Thymus (tissue), 11 donors: ENCODE data around the gene DMBX1. TPM values are rescaled to one million over a fixed set of nuclear protein-coding genes. Genes with fewer than 3 reads are reported as not detected.

Experiments
- DNase-seq, 9 donors: peaks; one replicate each; pipeline ENCODE4 v3.0.0-alpha.2; 2013; ENCODE audit warnings: low spot score in 9 of 9, low read depth in 6 of 9, missing footprints in 1 of 9
- H3K27ac ChIP-seq, 2 donors: one replicate each; pipeline ENCODE4 v1.5.1; 2013; ENCODE audit warnings: control low read depth in 1 of 2, low read depth in 1 of 2, low read length in 1 of 2, mild to moderate bottlenecking in 1 of 2, moderate library complexity in 1 of 2
- H3K27me3 ChIP-seq, 2 donors: one replicate each; pipeline ENCODE4 v1.5.1; 2013; ENCODE audit warnings: low read length in 1 of 2; ENCODE audit not compliant: control insufficient read depth in 2 of 2, insufficient read depth in 1 of 2
- H3K36me3 ChIP-seq, 2 donors: one replicate each; pipeline ENCODE4 v1.5.1; 2013; ENCODE audit warnings: low read length in 1 of 2, mild to moderate bottlenecking in 1 of 2, moderate library complexity in 1 of 2; ENCODE audit not compliant: control insufficient read depth in 2 of 2, insufficient read depth in 2 of 2
- H3K4me1 ChIP-seq, 2 donors: one replicate each; pipeline ENCODE4 v1.5.1; 2013; ENCODE audit warnings: low read length in 2 of 2; ENCODE audit not compliant: control insufficient read depth in 2 of 2, insufficient read depth in 2 of 2
- H3K4me3 ChIP-seq, 2 donors: one replicate each; pipeline ENCODE4 v1.5.1; 2013; ENCODE audit warnings: low read length in 2 of 2, control low read depth in 1 of 2, mild to moderate bottlenecking in 1 of 2
- H3K9me3 ChIP-seq, 2 donors: one replicate each; pipeline ENCODE4 v1.5.1; 2013; ENCODE audit warnings: low read length in 1 of 2, mild to moderate bottlenecking in 1 of 2; ENCODE audit not compliant: control insufficient read depth in 2 of 2, insufficient read depth in 1 of 2
- WGBS: extraction: QIAGEN DNeasy Blood & Tissue Kit; methylation state at CpG from one replicate; pipeline ENCODE4 v1.1.7; 2013; 5-methylcytosine and 5-hydroxymethylcytosine counted together
- polyA plus RNA-seq: library from polyadenylated mRNA; stranded (reverse); fragments of 200-250 nt; gene quantifications from one replicate; pipeline ENCODE4 v1.2.3, GENCODE V29; 2013
- total RNA-seq: library from RNA; stranded (reverse); fragments of 120-200 nt; gene quantifications from one replicate; pipeline ENCODE4 v1.2.4, GENCODE V29; 2013
- donor health status: healthy.

Gene DMBX1
- total and polyA plus RNA-seq, 2 donors, result 0.05 to 0.21 TPM

DNA sequence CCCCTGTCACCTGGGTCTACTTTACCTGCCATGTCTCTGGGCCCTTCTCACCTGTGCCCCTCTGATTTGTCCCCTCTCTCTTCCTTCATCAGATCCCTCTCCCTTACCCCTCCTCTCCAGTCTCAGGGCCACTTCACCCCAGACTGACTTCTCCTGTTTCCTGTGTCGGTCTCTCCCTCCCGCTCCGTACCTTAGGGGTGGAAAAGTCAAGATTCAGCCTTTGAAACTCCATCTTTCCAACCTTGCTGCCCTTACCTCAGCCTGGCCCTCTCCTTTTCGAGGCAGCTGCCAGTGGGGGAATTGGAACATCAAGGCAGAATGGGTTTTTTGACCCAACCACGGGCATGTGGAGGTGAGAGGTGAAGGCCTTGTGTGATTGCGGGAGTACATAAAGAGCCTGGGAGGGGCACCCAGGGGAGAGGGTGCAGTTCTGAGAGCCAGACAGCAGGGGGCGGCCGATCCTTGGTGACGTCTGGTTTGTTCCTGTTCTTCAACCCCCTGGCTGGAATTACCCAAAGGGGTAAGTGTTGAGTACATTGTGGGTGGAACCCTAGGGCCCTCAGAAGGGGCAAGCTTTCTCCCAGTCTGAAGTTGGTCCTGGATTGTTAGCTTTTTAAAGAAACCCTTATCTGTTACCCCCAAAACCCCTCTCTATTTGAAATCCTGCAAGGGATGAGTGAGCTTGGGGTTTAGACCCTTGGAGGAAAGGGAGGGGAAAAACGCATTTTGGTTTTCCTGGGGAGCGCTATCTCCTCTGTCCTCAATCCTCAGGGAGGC is 12.3 kb upstream of the DMBX1 start:
- DNase-seq, result peak; percentile 19 to 73 (median 51)
- H3K4me3 ChIP-seq, result no peak overlapping the region
- H3K9me3 ChIP-seq, result no peaks in the 10 kb centered on the region
- peaks cover 15 to 94% of the 10 kb centered on the region in 2 donors for H3K27me3 ChIP-seq
- no peak overlapping the region for H3K27ac ChIP-seq
- H3K36me3 ChIP-seq, result no peaks in the 10 kb centered on the region
- WGBS, result 37% methylated on average over 11 of the region's 11 CpGs
- no peaks in the 10 kb centered on the region for H3K4me1 ChIP-seq

- H3K9me3 ChIP-seq, result no peaks in the 10 kb centered on the region
- no peak overlapping the region for H3K4me3 ChIP-seq
- H3K36me3 ChIP-seq, result no peaks in the 10 kb centered on the region
- H3K27ac ChIP-seq, result no peak overlapping the region
- H3K4me1 ChIP-seq, result no peaks in the 10 kb centered on the region
- peaks cover 17 to 96% of the 10 kb centered on the region in 2 donors for H3K27me3 ChIP-seq
- no peak for DNase-seq
- WGBS, result 82% methylated on average over 8 of the region's 8 CpGs
Measured at GRCh38 chr1:46478721-46479485, 10.7 kb upstream of the DMBX1 start.

- WGBS, result 68% methylated on average over 17 of the region's 17 CpGs
- no peak overlapping the region for H3K27ac ChIP-seq
- H3K36me3 ChIP-seq, result no peaks in the 10 kb centered on the region
- H3K4me1 ChIP-seq, result no peaks in the 10 kb centered on the region
- DNase-seq, result no peak
- no peaks in the 10 kb centered on the region for H3K9me3 ChIP-seq
- H3K4me3 ChIP-seq, result no peak overlapping the region
- peaks cover 21 to 96% of the 10 kb centered on the region in 2 donors for H3K27me3 ChIP-seq
Measured at GRCh38 chr1:46479744-46480350, 9.8 kb upstream of the DMBX1 start.

DNA sequence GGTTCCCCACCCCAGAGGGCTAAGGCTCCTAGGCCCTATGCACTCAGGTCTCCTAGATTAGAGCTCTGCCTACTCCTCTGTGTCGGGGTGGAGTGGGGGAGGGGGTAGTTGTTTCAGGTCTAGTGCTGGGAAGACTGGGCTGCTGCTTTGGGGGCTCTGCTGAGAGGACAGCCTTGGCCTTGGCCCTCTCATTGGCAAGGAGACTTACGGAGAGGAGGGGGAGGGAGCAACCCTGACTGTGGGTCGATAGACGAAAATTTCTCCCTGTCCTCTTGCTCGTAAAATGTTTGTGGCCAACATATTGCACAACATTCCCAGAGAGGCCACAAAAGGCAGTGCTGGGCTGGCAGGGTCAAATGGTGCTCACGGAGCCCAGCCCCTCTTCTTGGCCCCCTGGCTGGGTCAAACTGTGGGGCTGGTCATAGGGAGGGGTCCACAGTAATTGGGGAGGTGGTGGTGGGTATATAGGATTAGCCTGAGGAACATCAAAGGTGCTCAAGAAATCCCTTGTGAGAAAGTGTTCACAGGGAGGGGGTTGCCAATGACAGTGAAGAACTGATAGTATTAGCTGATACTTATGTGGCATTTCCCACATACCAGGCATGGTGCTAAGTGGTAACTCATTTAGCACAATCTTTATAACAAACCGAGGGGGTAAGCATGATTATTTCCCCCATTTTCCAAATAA is 8.5 kb upstream of the DMBX1 start:
- peaks cover 32 to 96% of the 10 kb centered on the region in 2 donors for H3K27me3 ChIP-seq
- H3K4me3 ChIP-seq, result no peak overlapping the region
- H3K36me3 ChIP-seq, result no peaks in the 10 kb centered on the region
- 51% methylated on average over 7 of the region's 7 CpGs for WGBS
- no peak overlapping the region for H3K27ac ChIP-seq
- no peak for DNase-seq
- H3K9me3 ChIP-seq, result no peaks in the 10 kb centered on the region
- H3K4me1 ChIP-seq, result no peaks in the 10 kb centered on the region

DNA sequence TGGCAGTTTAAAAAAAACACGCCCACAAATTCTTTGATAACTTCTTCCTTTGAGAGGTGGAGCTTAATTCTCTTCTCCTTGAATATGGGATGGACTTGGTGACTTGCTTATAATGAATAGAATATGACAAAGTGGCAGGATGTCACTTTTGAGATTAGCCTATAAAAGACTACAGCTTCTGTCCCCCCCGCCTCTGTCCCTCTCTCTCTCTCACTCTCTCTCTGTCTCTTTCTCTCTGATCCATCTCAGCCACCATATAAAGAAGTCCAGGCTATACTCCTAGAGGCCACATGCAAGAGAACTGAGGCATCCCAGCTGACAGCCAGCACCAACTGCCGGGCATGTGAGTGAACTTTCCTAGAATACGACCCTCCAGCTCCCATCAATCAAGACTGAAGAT is 7.7 kb upstream of the DMBX1 start:
- Histone ChIP-seq H3K27me3 (peaks cover 40 to 96% of the 10 kb centered on the region in 2 donors), H3K4me3 (no peak overlapping the region), H3K9me3 (no peaks in the 10 kb centered on the region), H3K4me1 (no peaks in the 10 kb centered on the region), H3K36me3 (no peaks in the 10 kb centered on the region), H3K27ac (no peak overlapping the region)
- WGBS, result 68% methylated on average over 4 of the region's 4 CpGs
- DNase-seq, result no peak

DNA sequence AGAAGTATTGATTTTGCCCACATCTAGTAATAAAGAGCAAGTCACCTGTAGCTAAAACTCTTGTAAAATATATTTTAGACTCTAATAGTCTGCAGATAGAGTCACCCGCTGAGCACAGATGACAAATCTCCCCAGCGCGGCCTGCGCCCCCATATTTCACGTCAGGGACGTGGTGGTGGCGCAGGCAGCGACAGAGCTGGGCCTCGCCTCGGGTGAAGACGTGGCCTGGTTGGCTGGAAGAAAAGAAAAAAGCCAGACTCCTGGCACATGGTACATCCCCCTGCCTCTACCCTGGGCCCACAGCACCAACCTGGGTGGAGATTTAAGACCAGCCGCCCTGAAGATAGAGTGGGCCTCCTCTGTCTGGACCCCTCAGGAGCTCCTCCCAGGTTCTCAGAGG is 6.0 kb upstream of the DMBX1 start:
- H3K36me3 ChIP-seq, result no peaks in the 10 kb centered on the region
- WGBS, result 96% methylated on average over 12 of the region's 12 CpGs
- DNase-seq, result no peak
- H3K4me1 ChIP-seq, result no peaks in the 10 kb centered on the region
- H3K4me3 ChIP-seq, result no peak overlapping the region
- H3K27ac ChIP-seq, result no peak overlapping the region
- no peaks in the 10 kb centered on the region for H3K9me3 ChIP-seq
- peaks cover 54 to 98% of the 10 kb centered on the region in 2 donors for H3K27me3 ChIP-seq

- Histone ChIP-seq H3K4me3 (no peak overlapping the region), H3K9me3 (no peaks in the 10 kb centered on the region), H3K4me1 (peaks cover 2 to 3% of the 10 kb centered on the region in 2 donors), H3K27me3 (peaks cover 66 to 98% of the 10 kb centered on the region in 2 donors), H3K27ac (no peak overlapping the region), H3K36me3 (no peaks in the 10 kb centered on the region)
- WGBS, result 37% methylated on average over 14 of the region's 14 CpGs
- no peak for DNase-seq
Measured at GRCh38 chr1:46484783-46485490, 4.7 kb upstream of the DMBX1 start.

DNA sequence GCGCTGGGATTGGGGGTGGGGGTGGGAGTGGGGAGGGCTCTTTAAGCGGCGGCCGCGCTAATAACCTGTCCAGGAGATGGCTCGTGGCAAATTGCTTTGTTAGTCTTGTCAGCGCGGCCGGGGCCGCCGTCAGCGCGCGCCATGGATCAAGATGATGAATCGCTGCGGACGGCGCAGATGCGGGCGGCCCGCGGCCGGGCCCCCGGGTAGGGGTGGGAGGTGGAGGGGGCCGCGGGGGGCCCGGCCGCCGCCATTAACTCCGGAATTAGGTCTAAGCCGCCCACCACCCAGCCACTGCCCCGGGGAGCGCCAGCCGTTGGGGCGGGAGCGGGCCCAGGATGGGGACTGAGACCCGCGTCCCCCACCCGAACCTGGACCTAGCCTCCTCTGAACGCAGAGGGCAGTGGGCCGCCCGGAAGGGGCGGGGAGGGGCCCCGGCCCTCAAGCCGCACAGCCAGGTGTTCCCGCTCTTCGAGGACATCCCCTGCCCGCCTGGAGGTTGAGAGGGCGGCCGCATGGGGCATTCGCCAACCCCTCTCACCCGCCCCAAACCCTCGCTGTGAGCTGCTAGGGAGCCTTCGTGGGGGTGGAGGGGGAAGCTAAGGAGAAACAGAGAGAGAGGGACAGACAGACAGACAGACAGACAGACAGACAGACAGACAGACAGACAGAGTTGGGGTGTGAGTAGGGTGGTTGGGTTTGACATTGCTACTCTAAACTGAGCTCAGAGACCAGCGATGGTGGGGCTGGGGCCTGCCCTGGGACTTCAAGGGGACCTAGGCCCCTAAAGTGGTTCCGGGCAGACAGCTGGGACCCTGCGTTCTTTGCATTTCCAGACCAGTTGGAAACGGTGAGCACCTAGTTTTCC is 3.8 kb upstream of the DMBX1 start:
- H3K4me3 ChIP-seq, result no peak overlapping the region
- no peak for DNase-seq
- H3K36me3 ChIP-seq, result no peaks in the 10 kb centered on the region
- no peaks in the 10 kb centered on the region for H3K9me3 ChIP-seq
- 10% methylated on average over 58 of the region's 58 CpGs for WGBS
- peaks cover 2 to 3% of the 10 kb centered on the region in 2 donors for H3K4me1 ChIP-seq
- no peak overlapping the region for H3K27ac ChIP-seq
- H3K27me3 ChIP-seq, result peaks cover 75 to 99% of the 10 kb centered on the region in 2 donors
